Stimulated activated CD4-positive, alpha-beta T cell treated with anti-CD3 and anti-CD28 coated beads, TNF-alpha, amount 100 ng/mL, for 24 hours (primary cell): ENCODE data around the gene HOXB7.

Source experiments
- DNase-seq, 3 experiments: peaks; one replicate each; pipeline ENCODE4 v3.0.0-alpha.2; 2020; ENCODE audit warnings: low read depth in 3 of 3

HOXB7 gene

GRCh38 chr17:48610282-48611211 is at the start of gene HOXB7:
Gene HOXB7, minus strand, starts transcription at chr17:48611017. Its CDS starts 99 bp downstream, at chr17:48610918.
- DNase-seq: peak in 1 of 3 experiments; percentile 73

GRCh38 chr17:48655913-48656312 is 45.1 kb upstream of the HOXB7 start:
- DNase-seq: no peak

GRCh38 chr17:48649741-48650140 is 38.9 kb upstream of the HOXB7 start:
- no peak for DNase-seq

GRCh38 chr17:48647963-48648245 is 37.1 kb upstream of the HOXB7 start:
- no peak for DNase-seq

GRCh38 chr17:48647103-48647962 is 36.5 kb upstream of the HOXB7 start:
- no peak for DNase-seq

GRCh38 chr17:48646183-48647102 is 35.6 kb upstream of the HOXB7 start:
- DNase-seq: no peak

- DNase-seq: no peak
Observed at GRCh38 chr17:48645639-48646182, 34.9 kb upstream of the HOXB7 start.

GRCh38 chr17:48644910-48645557 is 34.2 kb upstream of the HOXB7 start:
- DNase-seq: no peak

GRCh38 chr17:48644159-48644558 is 33.3 kb upstream of the HOXB7 start:
- no peak for DNase-seq

- no peak for DNase-seq
Observed at GRCh38 chr17:48643697-48644012, 32.8 kb upstream of the HOXB7 start.

- no peak for DNase-seq
Observed at GRCh38 chr17:48642843-48643696, 32.3 kb upstream of the HOXB7 start.

GRCh38 chr17:48642059-48642842 is 31.4 kb upstream of the HOXB7 start:
- DNase-seq: no peak

GRCh38 chr17:48641541-48642058 is 30.8 kb upstream of the HOXB7 start:
- DNase-seq: no peak

GRCh38 chr17:48640858-48641180 is 30.0 kb upstream of the HOXB7 start:
- DNase-seq: no peak

- DNase-seq: no peak
Observed at GRCh38 chr17:48639982-48640857, 29.4 kb upstream of the HOXB7 start.

GRCh38 chr17:48639136-48639535 is 28.3 kb upstream of the HOXB7 start:
- DNase-seq: no peak

- no peak for DNase-seq
Observed at GRCh38 chr17:48637323-48638260, 26.8 kb upstream of the HOXB7 start.
